GM12891 (cell line): ENCODE measurements around the gene VWA7.

ENCODE experiments used
- PAX5 ChIP-seq: IDR thresholded peaks from 2 replicates; pipeline ENCODE4 v1.6.1; 2011; ENCODE audit warnings: low read length, moderate library complexity, mild to moderate bottlenecking; ENCODE audit not compliant: insufficient read depth, severe bottlenecking
- POLR2A ChIP-seq: IDR thresholded peaks from 2 replicates; pipeline ENCODE4 v1.6.1; 2011; ENCODE audit warnings: low read depth, low read length, control low read depth
- POLR2AphosphoS5 ChIP-seq: IDR thresholded peaks from 2 replicates; pipeline ENCODE4 v1.6.1; 2011; ENCODE audit warnings: low read depth, low read length, control low read depth
- TAF1 ChIP-seq: IDR thresholded peaks from 2 replicates; pipeline ENCODE4 v1.6.1; 2011; ENCODE audit warnings: low read depth, low read length, control low read depth

GRCh38 chr6:31763619-31763940 is 13.5 kb downstream of the VWA7 start:
- TF ChIP-seq POLR2A (no peak), POLR2AphosphoS5 (no peak), PAX5 (no peak), TAF1 (no peak)
